Upper lobe of left lung (tissue), 6 donors: ENCODE measurements around the gene RMDN3. TPM values are rescaled to one million over a fixed set of nuclear protein-coding genes. Genes with fewer than 3 reads are reported as not detected.

Source experiments
- ATAC-seq, 2 donors: fragments of 200-7000 bp; cut with Tn5 transposase; one replicate each; pipeline ENCODE4 v1.9.1; 2022; ENCODE audit warnings: mild to moderate bottlenecking in 2 of 2, moderate library complexity in 2 of 2; ENCODE audit not compliant: low FRiP score in 2 of 2
- DNase-seq, 2 donors: peaks; one replicate each; pipeline ENCODE4 v3.0.0-alpha.2; 2019 to 2020
- H3K27ac ChIP-seq, 4 donors: fragments of 200-600 bp; sonication (generic); one replicate each; pipeline ENCODE4 v1.5.1; 2016 to 2019
- H3K27me3 ChIP-seq, 4 donors: fragments of 200-600 bp; sonication (generic); one replicate each; pipeline ENCODE4 v1.5.1; 2017 to 2019
- H3K36me3 ChIP-seq, 4 donors: fragments of 200-600 bp; sonication (generic); one replicate each; pipeline ENCODE4 v1.5.1; 2016 to 2019
- H3K4me1 ChIP-seq, 4 donors: fragments of 200-600 bp; sonication (generic); one replicate each; pipeline ENCODE4 v1.5.1; 2018 to 2019
- H3K4me3 ChIP-seq, 4 donors: fragments of 200-600 bp; sonication (generic); one replicate each; pipeline ENCODE4 v1.5.1; 2017 to 2019; ENCODE audit warnings: mild to moderate bottlenecking in 2 of 4, moderate library complexity in 1 of 4
- H3K9me3 ChIP-seq, 4 donors: fragments of 200-600 bp; sonication (generic); one replicate each; pipeline ENCODE4 v1.5.1; 2018 to 2019
- CTCF ChIP-seq, 6 experiments: fragments of 450-650 bp in 4 of 6; fragments of 200-600 bp in 2 of 6; sonication (generic) in 2 of 6; IDR thresholded peaks; one replicate each; pipeline ENCODE4 v1.5.1; 2016 to 2019; ENCODE audit warnings: antibody characterized with exemption in 6 of 6
- EP300 ChIP-seq, 4 donors: sonication (generic); formaldehyde crosslinking; IDR thresholded peaks; one replicate each; pipeline ENCODE4 v1.5.1; 2017; ENCODE audit warnings: antibody characterized with exemption in 4 of 4, control low read depth in 2 of 4
- POLR2A ChIP-seq, 4 donors: fragments of 450-650 bp; IDR thresholded peaks; one replicate each; pipeline ENCODE4 v1.5.1; 2016 to 2017; ENCODE audit warnings: antibody characterized with exemption in 4 of 4, mild to moderate bottlenecking in 2 of 4
- POLR2AphosphoS5 ChIP-seq, 2 donors: sonication (generic); formaldehyde crosslinking; IDR thresholded peaks; one replicate each; pipeline ENCODE4 v1.5.1; 2017; ENCODE audit warnings: antibody characterized with exemption in 2 of 2
- WGBS, 2 donors: methylation state at CpG; one replicate each; pipeline ENCODE4 v1.1.5; 2017 to 2018; 5-methylcytosine and 5-hydroxymethylcytosine counted together
- total RNA-seq, 6 donors: library from RNA; depleted of rRNA in 4 of 6; stranded (reverse); fragments of >200 nt in 4 of 6; gene quantifications; one replicate each; pipeline versions ENCODE4 v1.1.0 to v1.2.1, GENCODE V29; 2016 to 2021
- donor health status: DM: no; HTN: no; CAD: no; lungs with moderate emphysema.
- donor health status: DM: no; HTN: yes; CAD: no; lungs with severe emphysema.

RMDN3 gene
- total RNA-seq, 6 donors from 2014 or later: 57.3 to 123 (median 105) TPM

GRCh38 chr15:40696228-40696627 is 58.8 kb downstream of the RMDN3 start:
- Histone ChIP-seq H3K36me3 (peaks cover 0 to 6% (median 0%) of the 10 kb centered on the region in 4 donors), H3K27ac (no peak overlapping the region), H3K9me3 (no peaks in the 10 kb centered on the region), H3K4me3 (no peak overlapping the region), H3K27me3 (no peaks in the 10 kb centered on the region), H3K4me1 (peaks cover 16 to 24% (median 19%) of the 10 kb centered on the region in 4 donors)
- TF ChIP-seq CTCF (IDR thresholded peaks at IDR 0.05) (no peak), POLR2AphosphoS5 (IDR thresholded peaks at IDR 0.05) (no peak), EP300 (IDR thresholded peaks at IDR 0.05) (no peak), POLR2A (IDR thresholded peaks at IDR 0.05) (no peak)
- ATAC-seq: no peak
- WGBS, 2 donors: 80 to 81% methylated on average over 11 of the region's 11 CpGs
- DNase-seq: no peak

- DNase-seq (no peak), ATAC-seq (peak; percentile 11 to 32)
- H3K27ac ChIP-seq: peak overlapping the region; percentile 96 to 99 (median 98)
- H3K9me3 ChIP-seq: no peaks in the 10 kb centered on the region
- H3K27me3 ChIP-seq: no peaks in the 10 kb centered on the region
- WGBS, 2 donors: 1 to 5% methylated on average over 4 to 19 of the region's 24 CpGs
- peaks cover 0 to 6% (median 0%) of the 10 kb centered on the region in 4 donors for H3K36me3 ChIP-seq
- H3K4me3 ChIP-seq: peak overlapping the region; percentile 66 to 80 (median 79)
- TF ChIP-seq POLR2AphosphoS5 (IDR thresholded peaks at IDR 0.05) (no peak), CTCF (IDR thresholded peaks at IDR 0.05) (no peak), POLR2A (IDR thresholded peaks at IDR 0.05) (no peak), EP300 (IDR thresholded peaks at IDR 0.05) (no peak)
- peaks cover 16 to 24% (median 19%) of the 10 kb centered on the region in 4 donors for H3K4me1 ChIP-seq
Measured at GRCh38 chr15:40695469-40695890, 59.6 kb downstream of the RMDN3 start.

- Histone ChIP-seq H3K27me3 (no peaks in the 10 kb centered on the region), H3K4me3 (peak within 1 kb of the TSS; percentile 66 to 80 (median 79)), H3K36me3 (peaks cover 0 to 6% (median 0%) of the 10 kb centered on the region in 4 donors), H3K27ac (peak within 1 kb of the TSS; percentile 96 to 99 (median 98)), H3K9me3 (no peaks in the 10 kb centered on the region), H3K4me1 (peaks cover 16 to 24% (median 19%) of the 10 kb centered on the region in 4 donors)
- TF ChIP-seq POLR2AphosphoS5 (IDR thresholded peaks at IDR 0.05): peak; percentile 85 to 92
- TF ChIP-seq CTCF (IDR thresholded peaks at IDR 0.05): no peak
- no peak for TF ChIP-seq EP300 (IDR thresholded peaks at IDR 0.05)
- TF ChIP-seq POLR2A (IDR thresholded peaks at IDR 0.05): peak in 3 of 4 donors; percentile 28 to 82 (median 70)
- WGBS, 2 donors: 1% methylated on average over 24 to 34 of the region's 81 CpGs
- peak; percentile 98 to 99 for ATAC-seq
- DNase-seq: peak; percentile 94 to 97
Measured at GRCh38 chr15:40694688-40695468, 60.2 kb downstream of the RMDN3 start, which contains the start of gene RAD51. Gene RAD51, plus strand, starts transcription at chr15:40695174. Its CDS starts 3,585 bp downstream, at chr15:40698759.

GRCh38 chr15:40693904-40694687 is 61.0 kb downstream of the RMDN3 start:
- no peak for TF ChIP-seq CTCF (IDR thresholded peaks at IDR 0.05)
- no peak for TF ChIP-seq POLR2AphosphoS5 (IDR thresholded peaks at IDR 0.05)
- TF ChIP-seq EP300 (IDR thresholded peaks at IDR 0.05): no peak
- no peak for ATAC-seq

More at GRCh38 chr15:40693904-40694687, 61.0 kb downstream of the RMDN3 start:
- Histone ChIP-seq H3K36me3 (peaks cover 0 to 6% (median 0%) of the 10 kb centered on the region in 4 donors), H3K4me3 (peak overlapping the region; percentile 66 to 80 (median 78)), H3K4me1 (peaks cover 16 to 24% (median 19%) of the 10 kb centered on the region in 4 donors), H3K27ac (peak overlapping the region; percentile 96 to 99 (median 98)), H3K27me3 (no peaks in the 10 kb centered on the region), H3K9me3 (no peaks in the 10 kb centered on the region)
- no peak for DNase-seq
- WGBS, 2 donors: 30 to 33% methylated on average over 30 to 31 of the region's 31 CpGs
